ENCODE results near the gene GABRG3.

Gene GABRG3

DNA sequence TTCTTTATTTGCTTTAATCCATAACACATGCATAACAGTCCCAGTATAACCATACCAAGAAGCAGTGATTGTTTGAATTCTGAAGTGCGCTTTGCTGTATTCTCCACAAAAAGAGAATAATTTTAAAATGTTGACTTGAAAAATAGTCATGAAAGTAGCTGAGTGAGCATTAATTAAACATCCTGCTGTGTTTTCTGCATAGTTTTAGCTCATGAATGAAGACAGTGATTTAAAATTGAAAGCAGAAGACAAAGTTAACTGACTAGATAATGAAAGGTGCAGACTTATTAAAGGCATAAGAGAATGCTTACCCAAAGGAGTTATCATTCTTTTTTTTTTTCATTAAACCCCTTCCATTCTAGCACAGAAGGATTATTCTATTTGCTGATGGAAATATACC is 143.5 kb downstream of the GABRG3 start:
- no peak for DNase-seq

DNA sequence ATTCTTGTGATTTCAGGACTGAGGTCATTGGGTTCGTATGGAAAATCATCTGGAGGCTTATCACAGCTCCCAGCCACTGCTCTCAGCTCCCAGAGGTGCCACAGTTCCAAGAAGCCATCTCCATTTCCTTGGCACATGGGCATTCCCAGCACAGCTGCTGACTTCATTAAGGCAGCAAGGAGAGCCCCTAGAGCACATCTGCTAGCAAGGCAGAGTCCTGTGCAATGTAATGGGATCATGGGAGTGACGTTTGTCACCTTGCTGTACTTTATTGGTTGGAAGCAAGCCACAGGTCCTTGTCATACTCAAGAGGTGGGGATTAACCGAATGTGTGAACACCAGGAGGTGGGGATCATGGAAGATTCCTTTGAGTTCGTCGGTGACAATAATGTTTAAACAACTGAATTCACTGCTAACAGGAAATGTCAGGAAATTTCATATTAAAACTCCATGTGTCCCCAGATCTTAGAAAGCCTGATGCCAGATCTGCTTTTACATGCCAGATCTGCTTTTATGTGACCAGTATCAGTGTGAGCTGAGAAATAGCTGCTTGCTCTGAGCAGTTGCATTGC is 148.8 kb downstream of the GABRG3 start:
- DNase-seq = no peak

DNA sequence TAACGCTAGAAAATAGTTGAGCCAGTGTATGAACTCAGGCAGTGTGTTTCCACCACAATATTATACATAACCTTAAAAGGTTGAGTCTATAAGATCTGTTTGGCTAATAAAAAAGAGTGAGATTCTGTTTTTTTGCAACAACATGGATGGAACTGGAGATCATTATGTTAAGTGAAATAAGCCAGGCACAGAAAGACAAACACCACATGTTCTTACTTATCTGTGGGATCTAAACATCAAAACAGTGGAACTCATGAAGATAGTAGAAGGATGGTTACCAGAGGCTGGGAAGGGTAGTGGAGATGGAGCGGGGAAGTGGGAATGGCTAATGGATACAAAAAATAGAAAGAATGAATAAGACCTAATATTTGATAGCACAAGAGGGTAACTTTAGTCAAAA is 150.7 kb downstream of the GABRG3 start:
- no peak for DNase-seq

DNA sequence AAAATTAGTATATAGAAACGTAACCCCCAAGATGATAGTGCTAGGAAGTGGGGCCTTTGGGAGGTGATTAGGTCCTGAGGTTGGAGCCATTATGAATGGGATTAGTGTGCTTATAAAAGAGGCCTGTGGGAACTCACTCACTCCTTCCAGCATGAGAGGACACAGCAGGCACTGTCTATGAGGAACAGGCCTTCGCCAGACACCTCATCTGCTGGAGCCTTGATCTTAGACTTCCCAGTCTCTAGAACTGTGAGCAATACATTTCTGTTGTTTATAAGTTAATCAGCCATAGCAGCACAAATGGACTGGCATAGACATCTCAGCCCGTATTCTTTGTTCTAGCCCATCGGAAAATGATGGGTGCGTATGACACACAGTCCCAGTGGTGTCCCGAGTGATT is 152.3 kb downstream of the GABRG3 start:
- no peak for DNase-seq

DNA sequence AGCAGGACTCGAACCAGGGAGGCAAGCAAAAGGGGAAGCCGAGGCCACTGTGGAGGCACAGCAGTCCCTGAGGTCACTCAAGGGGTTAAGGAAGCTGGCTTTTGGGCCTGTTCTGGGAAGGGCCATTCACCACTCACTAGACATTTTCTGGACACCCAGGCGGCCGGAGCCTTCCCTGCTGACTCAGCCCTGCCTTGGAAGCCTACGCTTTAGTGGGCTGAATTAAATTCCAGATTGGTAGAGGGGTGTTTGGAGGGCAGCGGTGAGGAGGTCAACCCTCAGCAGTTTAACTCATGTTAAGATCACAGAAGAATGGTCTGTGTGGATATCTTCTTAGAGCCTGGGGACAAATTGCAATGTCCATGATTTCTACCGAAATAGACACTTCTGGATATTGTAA is 152.8 kb downstream of the GABRG3 start:
- DNase-seq = no peak

DNA sequence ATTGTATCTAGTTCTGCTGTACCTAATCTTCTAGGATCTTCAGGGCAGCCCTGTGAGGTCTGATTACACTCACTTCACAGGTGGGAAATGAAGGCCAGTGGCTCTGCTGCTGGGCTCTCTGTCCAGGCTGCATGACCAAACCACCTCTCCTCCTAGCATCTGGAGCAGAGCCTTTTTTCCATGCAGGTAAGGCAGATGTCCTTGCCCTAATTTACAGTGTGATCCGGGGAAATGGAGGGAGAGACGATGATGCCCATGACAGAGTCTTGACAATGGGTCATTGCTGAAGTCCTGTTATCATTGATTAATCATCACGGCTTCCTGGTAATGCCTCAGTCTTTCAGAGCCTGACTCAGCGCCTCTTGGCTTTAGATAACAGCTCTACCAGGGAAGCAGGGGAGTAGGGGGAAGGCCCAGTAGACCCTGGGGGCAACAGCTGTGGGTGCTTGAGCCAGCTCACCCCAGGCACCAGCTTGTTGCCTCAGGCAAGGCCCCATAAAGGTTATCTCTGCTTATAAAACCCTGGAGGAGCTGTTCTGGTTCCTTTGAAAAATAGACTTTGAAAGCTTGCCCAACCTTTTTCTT is 153.4 kb downstream of the GABRG3 start:
- no peak for DNase-seq

DNA sequence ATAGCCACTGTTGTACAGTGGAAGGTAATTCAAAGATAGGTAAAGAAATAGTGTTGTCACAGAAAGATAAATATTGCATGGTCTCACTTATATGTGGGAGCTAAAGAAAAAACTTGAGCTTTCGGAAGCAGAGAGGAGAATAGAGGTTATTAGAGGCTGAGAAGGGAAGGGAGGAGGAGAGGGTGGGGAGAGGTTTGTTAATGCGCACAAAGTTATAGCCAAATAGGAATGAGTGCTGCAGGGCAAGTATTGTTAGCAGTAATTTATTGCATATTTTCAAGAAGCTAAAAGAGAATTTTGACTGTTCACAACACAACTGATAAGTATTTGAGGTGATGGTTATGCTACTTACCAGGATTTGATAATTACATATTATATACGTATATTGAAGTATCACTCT is 154.2 kb downstream of the GABRG3 start:
- DNase-seq = no peak

DNA sequence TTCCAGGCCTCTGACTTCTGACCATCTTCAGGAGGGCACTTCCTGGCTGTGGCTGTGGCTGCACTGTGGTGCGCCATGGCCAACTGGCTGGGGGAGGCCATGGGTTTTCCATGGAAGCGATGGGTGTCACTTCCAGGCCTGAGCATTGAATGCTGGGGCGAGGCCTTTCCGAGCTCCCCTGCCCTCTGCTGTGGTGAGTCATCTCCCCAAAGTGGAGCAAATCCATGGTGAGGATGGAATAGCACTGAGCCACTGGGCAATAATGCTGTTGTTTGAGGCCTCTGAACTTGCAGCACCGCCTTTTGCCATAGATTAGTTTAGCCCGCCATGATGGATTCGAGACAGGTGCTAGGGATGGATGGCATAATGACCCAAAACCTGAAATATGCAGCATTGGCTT is 155.5 kb downstream of the GABRG3 start:
- no peak for DNase-seq

DNA sequence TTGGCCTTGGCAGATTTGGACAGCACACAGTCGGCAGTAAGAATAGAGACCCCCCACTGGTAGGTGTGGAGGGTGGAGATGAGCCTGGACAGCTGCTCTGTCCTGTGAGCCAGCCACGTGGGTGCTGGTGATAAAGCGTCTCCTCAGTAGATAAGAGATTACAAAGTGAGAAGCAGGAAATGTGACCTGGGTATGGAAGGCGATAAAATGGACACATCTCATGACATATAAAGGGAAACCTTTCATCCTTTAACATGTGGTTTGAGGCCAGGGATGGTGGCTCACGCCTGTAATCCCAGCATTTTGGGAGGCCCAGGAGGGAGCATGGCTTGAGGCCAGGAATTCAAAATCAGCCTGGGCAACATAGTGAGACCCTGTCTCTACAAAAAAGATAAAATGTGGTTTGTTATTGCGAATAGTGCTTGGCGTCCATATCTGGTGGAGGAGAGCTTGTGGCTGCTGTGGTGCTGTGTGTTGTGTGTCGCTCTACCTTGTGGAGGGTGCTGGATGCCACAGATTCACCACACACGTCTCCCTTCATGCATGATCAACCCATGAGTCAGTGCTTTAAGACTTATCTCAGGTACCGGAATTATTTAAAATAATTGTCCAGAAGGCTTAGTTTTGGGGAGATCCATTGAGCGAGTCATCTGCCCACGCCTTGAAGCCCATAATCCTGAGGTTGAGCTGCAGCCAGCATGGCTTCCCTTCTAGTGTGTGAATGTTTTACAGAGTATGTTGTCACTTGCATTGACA is 157.0 kb downstream of the GABRG3 start:
- DNase-seq = no peak

DNA sequence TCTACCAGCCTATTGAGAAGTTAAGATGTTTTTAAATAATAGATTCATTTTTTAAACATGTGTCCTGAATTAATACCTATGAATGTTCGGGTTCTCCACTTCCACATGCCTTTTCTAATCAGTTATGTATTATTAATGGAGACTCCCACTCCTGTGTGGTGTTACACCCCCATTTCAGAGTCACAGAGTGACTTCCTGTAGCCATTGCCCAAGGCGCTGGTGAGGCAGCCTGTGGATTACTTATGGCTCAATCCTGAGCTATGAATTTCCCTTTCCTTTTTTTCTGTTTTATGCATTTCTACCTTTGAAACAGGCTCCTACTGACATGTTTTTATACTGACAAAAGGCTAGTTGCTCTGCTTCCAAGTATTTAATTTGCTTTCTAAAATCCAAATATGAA is 162.3 kb downstream of the GABRG3 start:
- no peak for DNase-seq

DNA sequence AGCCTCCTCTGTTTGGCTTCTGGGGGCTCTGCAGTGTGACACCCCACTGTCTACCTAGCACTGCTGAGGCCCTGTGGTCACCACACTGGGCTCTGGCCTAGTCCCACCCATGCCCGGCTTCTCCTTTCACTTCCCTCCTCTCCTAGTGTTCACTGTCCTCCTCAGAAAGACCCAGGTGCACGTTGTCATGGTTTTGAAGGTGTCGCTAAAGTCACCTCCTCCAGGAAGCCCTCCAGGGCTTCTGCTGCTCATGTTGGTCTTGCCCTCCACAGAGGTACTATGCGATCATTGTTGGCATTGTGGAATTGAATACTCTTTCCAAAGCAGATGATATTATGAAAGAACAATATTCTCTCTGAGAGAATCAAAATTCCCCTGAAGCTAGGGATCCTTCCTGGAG is 163.5 kb downstream of the GABRG3 start:
- DNase-seq = no peak

DNA sequence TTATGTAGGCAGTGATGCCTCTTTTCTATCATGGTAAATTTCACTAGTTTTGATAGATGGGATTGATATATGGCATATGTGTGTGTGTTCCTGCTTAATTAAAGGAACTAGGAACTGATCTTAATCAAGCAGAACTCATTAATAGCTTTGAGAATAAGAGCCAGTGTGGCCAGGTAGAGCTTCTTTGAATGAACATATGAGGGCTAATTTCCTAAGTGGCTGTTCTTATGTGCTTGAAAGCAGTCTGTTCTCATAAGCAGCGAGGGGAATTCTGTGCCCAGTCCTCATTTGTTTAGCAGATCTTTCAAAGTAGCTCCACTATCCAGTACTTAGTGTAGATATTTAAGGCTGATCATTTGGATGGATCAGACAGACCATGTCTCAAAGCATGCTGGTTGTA is 164.2 kb downstream of the GABRG3 start:
- DNase-seq = no peak

DNA sequence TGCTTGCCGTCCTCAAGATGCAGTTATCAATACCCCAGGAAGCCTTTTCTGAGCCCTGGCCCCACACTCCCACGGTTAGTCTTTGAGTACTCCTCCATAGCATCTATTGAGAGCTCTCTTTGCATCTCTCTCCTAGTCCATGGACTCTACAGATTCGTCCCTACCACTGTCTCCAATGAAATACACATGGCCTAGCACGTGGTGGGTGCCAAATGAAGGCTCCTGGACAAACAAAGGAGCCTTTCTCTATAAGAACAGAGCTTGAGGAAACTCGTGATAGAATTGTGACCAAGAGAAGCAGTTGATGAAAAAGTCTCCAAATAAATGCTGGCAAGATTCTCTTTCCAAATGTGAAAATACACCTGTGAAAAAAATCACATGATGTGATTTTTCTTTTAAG is 166.1 kb downstream of the GABRG3 start:
- no peak for DNase-seq

DNA sequence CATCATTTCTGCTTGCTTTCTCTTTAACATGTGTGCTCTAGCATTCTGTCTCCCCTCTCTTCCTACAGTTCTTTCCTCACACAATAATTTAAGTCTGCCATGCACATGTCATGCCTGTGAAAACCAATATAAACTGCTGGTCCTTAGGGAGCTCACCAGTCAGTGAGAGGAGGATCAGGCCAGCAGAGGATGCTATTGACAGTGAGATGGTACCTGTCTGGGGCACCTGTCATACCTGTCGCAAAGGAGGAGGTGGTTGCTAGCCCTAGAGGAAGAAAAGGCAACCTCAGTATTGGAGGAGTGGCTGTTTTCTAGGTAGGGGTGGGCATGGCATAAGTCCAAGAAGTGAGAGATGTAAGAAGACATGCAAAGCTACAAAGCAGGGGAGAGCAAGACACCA is 194.6 kb downstream of the GABRG3 start:
- no peak for DNase-seq

DNA sequence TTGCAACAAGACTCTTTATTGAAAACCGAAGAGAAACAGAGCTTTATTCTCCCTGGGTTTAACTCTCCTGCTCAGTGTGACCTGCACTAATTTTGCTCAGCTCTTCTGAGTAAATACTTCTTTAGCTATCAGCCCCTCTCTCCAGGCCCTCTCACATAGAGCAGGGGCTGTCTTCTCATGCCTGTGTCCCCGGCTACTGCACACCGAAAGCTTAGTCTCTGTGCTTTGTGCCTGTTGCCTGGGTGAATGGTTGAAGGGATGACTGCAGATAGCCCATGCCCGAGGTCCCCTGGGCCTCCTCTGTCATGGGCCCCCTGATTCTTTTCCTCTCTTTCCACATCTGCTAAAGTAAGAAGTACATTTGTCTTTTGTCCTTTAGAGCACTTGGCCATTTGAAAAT is 195.9 kb downstream of the GABRG3 start:
- DNase-seq = no peak

DNA sequence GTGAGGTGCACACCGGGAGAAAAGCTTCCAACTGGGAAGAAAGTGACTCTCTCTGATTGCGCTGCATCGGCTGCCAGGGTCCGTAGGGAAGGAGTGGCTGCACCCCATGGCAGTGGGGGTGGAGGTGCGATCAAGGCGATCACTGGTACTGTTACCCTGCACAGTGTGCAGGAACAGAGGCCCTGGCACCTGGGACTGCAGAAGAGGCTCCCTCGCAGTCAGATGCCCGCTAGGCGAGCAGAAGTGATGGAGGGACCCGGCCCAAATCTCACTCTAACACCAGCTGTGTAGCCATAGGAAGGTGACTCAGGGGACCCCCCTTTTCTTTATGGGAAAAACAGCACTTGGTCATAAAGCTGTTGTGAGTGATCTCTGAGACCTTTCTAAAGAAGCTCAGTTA is 196.8 kb downstream of the GABRG3 start:
- DNase-seq = no peak

DNA sequence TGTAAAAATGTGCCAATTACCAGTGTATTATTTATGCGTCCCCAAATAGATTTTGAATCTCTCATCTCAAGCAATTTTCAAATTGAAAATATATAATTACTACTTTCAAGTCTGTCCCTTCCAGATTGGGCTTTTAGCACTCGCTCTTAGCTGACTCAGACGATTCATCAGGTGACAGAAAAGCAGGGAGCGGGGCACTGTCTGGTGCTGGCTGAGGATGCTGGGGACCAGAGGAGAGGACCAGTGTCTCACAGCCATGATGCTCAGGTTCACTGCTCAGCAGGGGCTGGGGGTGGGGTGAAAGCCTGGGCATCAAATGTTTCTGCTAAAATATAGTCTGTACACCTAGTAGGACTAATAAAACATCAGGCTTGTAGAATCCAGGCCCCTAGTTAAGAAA is 199.9 kb downstream of the GABRG3 start:
- DNase-seq = no peak

DNA sequence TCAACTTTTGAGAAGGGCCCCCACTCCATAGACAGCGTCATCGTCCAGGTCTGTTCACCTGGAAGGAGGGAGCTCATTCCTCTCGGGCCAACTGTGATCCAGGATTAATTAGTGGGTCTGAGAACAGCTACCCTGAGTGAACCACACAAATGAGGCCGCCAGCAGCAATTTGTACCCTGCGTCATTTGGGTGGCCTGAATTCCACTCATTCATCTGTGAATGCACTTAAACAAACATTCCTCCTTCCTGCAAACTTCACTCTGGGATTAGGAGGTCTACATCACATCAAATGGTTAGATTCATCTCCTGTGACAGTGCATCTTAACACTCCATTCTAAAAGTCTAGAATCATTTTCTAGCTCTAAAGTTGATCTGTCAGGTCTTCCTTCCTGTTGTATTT is 201.8 kb downstream of the GABRG3 start:
- DNase-seq = no peak

DNA sequence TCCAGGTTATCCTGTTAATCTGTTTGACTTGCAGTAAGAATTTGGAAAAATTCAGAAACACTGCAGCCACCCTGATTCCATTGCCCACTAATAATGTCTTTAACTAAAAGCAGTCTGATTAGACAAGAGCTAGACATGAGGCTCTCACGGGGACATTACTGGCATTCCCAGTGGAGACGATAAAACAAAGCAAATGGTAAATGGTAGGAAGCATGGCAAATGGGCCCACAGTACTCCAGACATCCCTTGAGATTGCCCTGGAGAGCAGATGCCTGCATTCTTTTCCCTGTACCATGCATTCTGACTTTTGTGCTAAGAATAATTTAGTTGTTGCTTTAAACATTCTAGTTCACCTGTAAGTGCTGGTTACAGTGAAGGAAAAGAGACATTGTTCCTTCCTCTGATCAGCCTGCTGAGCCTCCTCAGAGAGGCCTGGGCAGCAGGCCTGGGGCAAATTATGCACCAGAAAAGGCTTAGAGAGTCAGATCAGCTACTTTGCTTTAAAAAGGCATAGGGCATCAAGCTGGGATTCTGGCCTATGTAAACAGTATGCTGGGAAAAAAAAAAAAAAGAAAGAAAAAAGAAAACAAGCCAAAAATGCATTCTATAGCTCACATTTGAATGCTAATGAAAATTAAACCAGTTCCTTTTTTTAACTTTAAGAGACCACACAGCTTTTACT is 204.6 kb downstream of the GABRG3 start:
- no peak for DNase-seq

DNA sequence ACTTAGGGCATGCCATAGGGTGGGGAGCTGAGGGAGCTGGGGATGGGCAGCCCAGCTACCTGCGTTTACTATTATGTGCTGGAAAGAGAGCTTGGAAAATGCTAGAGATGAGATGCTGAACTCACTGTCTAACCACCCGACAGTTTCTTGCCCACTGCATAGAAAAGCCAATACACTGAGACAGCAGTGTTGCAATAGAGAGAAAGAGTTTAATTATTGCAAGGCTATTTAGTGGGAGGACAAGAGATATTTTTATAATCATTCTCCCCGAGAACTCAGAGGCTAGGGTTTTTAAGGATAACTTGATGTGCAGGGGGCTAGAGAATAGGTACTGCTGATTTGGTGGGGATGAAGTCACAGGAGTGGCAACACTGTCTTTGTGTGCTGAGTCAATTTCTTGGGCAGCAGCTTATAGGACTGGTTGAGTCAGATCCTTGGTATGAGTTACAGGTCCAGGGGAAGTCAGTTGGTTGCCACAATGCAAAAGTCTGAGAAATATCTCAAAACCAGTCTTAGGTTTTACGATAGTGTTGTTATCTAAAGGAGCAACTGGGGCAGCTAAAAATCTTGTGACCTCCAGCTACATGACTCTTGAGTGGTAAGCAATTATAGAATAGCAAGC is 205.9 kb downstream of the GABRG3 start:
- DNase-seq = no peak

DNA sequence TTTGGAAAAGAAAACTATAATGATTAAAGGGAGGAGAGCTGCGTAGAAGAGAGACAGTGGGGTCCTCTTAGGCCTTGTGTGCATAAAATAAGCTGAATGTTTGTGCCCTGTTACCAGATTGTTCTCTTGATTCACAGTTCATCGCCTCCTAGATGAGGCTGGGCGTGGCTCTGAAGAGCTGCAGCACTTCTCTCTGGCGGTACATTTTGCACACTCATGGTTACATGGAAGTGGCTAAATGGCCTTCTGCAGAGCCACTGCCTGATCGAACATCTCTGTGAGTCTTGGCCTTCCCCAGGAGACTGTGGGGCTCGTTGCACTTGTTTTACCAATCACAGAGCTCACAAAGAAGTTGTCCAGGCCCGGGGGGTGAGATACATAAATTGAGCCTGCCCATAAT is 208.8 kb downstream of the GABRG3 start:
- DNase-seq = no peak

DNA sequence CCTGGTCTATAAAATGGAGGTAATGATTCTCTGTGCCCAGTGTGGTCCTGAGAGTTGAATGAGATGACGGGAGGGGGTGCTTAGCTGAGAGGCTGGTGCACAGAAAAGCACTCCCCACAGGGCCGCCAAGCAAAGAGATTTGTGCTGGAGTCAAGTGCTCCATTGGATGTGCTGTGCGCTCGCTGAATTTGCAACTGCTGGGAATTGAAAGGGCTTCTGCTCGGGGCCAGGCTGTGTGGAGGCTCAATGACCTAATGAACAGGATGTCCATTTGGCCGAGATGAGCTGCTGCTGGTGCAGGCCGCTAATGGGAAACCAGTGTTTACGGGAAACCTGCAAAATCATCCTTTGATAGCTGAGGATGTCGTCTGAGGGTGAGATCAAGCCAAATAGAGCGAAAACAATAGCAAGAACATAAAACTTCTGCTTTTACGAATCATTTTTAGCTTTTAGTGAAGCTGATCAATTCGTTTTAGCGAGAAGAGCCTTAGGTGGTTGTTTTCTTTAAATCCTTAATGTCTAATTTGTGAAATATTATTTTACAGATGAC is 211.7 kb downstream of the GABRG3 start:
- no peak for DNase-seq

DNA sequence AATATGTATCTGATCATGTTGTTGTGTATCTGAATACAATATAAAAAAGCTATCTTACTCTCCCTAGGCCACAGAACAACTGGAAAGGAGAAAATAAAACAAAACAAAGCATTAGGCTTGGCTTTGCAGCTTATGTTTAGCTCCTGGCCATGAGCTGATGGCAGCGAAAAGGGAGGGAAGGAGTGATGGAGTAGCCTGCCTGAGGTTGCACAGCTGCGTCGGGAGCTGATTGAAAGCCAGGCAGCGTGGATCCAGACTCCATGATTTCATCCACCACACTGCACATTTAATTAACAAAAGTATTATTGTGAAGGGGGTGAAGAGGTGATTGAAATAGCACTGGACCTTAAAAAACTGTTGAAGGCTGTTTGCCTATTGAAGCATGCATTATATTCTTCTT is 212.2 kb downstream of the GABRG3 start:
- no peak for DNase-seq
